MM.1S (cell line): ENCODE measurements around the gene OR2G6.
"Not testable (repeated sequence)": the region's sequence is repeated elsewhere in the genome, so short reads cannot be mapped to it uniquely, and the experiment has no call there.

Experiments used
- DNase-seq: peaks from one replicate; pipeline ENCODE4 v3.0.0-alpha.2; 2015
- H2AFZ ChIP-seq: fragments of 300-600 bp; sonication (generic); 2 replicates; pipeline ENCODE4 v1.6.0; 2016; ENCODE audit warnings: antibody characterized with exemption, low read length
- H3F3A ChIP-seq: fragments of 300-600 bp; sonication (generic); 2 replicates; pipeline ENCODE4 v1.6.1; 2016; ENCODE audit warnings: mild to moderate bottlenecking, antibody characterized with exemption, low read length, moderate library complexity, mixed read lengths; ENCODE audit not compliant: insufficient read depth
- H3K27ac ChIP-seq: fragments of 300-600 bp; sonication (generic); 2 replicates; pipeline ENCODE4 v1.5.1; 2016; ENCODE audit warnings: mild to moderate bottlenecking, low read length
- H3K27me3 ChIP-seq: fragments of 300-600 bp; sonication (generic); replicated peaks from 2 replicates; pipeline ENCODE4 v1.6.0; 2016; ENCODE audit warnings: low read length; ENCODE audit not compliant: insufficient read depth
- H3K36me3 ChIP-seq: fragments of 300-600 bp; sonication (generic); replicated peaks from 2 replicates; pipeline ENCODE4 v1.6.1; 2016; ENCODE audit warnings: mild to moderate bottlenecking, low read length, mixed read lengths; ENCODE audit not compliant: insufficient read depth
- H3K4me1 ChIP-seq: fragments of 300-600 bp; sonication (generic); 2 replicates; pipeline ENCODE4 v1.6.1; 2016; ENCODE audit warnings: low read length, mixed read lengths
- H3K4me2 ChIP-seq: fragments of 300-600 bp; sonication (generic); 2 replicates; pipeline ENCODE4 v1.6.0; 2016; ENCODE audit warnings: low read depth, low read length
- H3K4me3 ChIP-seq: fragments of 300-600 bp; sonication (generic); 2 replicates; pipeline ENCODE4 v1.5.1; 2016; ENCODE audit warnings: low read length, mixed read lengths
- H3K79me2 ChIP-seq: fragments of 300-600 bp; sonication (generic); 2 replicates; pipeline ENCODE4 v1.6.1; 2016; ENCODE audit warnings: mixed run types, low read length, mixed read lengths
- H3K9ac ChIP-seq: fragments of 300-600 bp; sonication (generic); 2 replicates; pipeline ENCODE4 v1.6.1; 2016; ENCODE audit warnings: low read length, mixed read lengths
- H3K9me2 ChIP-seq: fragments of 300-600 bp; sonication (generic); replicated peaks from 2 replicates; pipeline ENCODE4 v1.6.1; 2016; ENCODE audit warnings: mild to moderate bottlenecking, low read length, mixed read lengths; ENCODE audit not compliant: insufficient read depth
- H3K9me3 ChIP-seq: fragments of 300-600 bp; sonication (generic); replicated peaks from 2 replicates; pipeline ENCODE4 v1.6.1; 2016; ENCODE audit warnings: mild to moderate bottlenecking, low read length, mixed read lengths; ENCODE audit not compliant: insufficient read depth
- H4K20me1 ChIP-seq: fragments of 300-600 bp; sonication (generic); 2 replicates; pipeline ENCODE4 v1.6.1; 2016; ENCODE audit warnings: mild to moderate bottlenecking, low read length, moderate library complexity, mixed read lengths; ENCODE audit not compliant: insufficient read depth
- EZH2 ChIP-seq: fragments of 300-600 bp; sonication (generic); optimal IDR thresholded peaks from 2 replicates; pipeline ENCODE3; 2017; ENCODE audit warnings: low read depth, mild to moderate bottlenecking, antibody characterized with exemption, low read length, mixed read lengths
- EZH2phosphoT487 ChIP-seq: fragments of 300-600 bp; sonication (generic); IDR thresholded peaks from 2 replicates; pipeline ENCODE4 v1.6.1; 2018; ENCODE audit warnings: antibody characterized with exemption, low read length
- TF ChIP-seq, protein P1 (sequence below): fragments of 300-600 bp; sonication (generic); IDR thresholded peaks from 2 replicates; pipeline ENCODE4 v1.5.1; 2016; ENCODE audit warnings: antibody characterized with exemption, low read length, mixed read lengths

OR2G6 gene

DNA sequence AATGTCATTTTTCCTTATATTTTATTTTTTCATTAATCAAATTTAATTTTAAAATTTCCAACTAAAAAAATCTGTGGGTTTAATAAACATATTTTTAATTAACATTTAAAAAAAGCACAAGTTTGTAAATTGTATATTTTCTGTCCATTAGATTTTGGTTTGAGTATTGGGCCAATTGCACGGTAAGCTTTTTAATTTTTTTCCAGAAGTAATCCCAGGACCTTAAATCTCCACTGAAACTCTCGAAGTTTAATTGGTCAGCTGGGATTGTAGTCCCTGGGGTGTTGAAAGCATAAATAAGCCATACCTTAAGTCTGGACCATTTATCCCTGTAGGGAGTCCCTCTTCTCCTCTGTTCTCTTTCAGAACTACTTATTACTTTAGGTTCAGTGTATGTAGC lies at the start of gene OR2G6:
TSS of gene OR2G6 (plus strand) at position 301 of the 400 bp plus-strand sequence. CDS start 13,574 bp downstream, outside the sequence.
- not testable (repeated sequence) for DNase-seq

DNA sequence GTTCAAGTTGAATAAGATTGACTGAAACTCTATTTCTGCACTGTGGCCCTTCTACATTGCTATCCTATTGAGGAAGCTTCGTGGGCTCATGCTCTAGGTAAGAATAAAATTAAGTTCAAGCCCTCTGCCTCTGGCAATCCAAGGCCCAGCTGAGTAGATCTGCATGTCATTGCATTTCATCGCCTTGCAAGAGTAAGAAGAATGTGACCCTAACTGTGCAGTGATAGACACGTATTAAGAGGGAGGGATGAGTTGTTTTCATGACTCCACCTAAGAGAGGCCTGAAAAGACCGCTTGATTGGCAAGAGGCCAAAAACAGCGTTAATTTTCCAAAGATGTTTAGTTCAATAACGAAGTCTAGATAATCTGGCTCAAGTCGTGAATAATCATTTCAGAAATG lies 48.8 kb upstream of the OR2G6 start:
- H4K20me1 ChIP-seq, H3K36me3 ChIP-seq, H3F3A ChIP-seq, DNase-seq, H3K9ac ChIP-seq, H2AFZ ChIP-seq, H3K4me3 ChIP-seq, H3K4me2 ChIP-seq, H3K9me2 ChIP-seq, H3K4me1 ChIP-seq, H3K27me3 ChIP-seq, H3K79me2 ChIP-seq, H3K27ac ChIP-seq, H3K9me3 ChIP-seq: not testable (repeated sequence)

More for the DNA sequence above, at the start of gene OR2G6:
- not testable (repeated sequence) for H3K4me3 ChIP-seq, H3K4me1 ChIP-seq, H3K9ac ChIP-seq, H3K9me2 ChIP-seq, H3K36me3 ChIP-seq, H3F3A ChIP-seq, H3K9me3 ChIP-seq, H4K20me1 ChIP-seq, H2AFZ ChIP-seq, H3K27me3 ChIP-seq, H3K79me2 ChIP-seq, H3K27ac ChIP-seq, H3K4me2 ChIP-seq

DNA sequence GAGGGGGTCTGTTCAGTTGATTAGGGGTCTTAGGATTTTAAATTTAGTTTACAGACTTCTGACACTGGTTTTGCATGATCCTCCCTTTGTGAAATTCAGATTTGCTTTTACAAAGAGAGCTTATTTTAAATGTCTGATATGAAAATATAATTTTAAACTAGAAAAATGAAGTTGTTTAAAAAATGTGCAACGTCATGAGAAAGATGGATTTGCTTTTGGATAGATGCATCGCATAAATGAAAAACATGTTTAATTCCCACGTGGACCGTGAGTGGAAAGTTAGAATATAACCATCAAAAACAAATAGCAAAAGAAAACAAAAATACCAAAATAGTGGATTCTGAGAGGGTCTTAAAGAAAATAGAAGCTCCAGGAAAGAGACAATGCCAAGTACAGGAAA lies 36.7 kb upstream of the OR2G6 start:
- no peaks in the 10 kb centered on the region for H4K20me1 ChIP-seq
- DNase-seq = no peak
- H3K27ac ChIP-seq = no peak overlapping the region
- H3K9ac ChIP-seq = no peak overlapping the region
- no peaks in the 10 kb centered on the region for H3K9me3 ChIP-seq
- H2AFZ ChIP-seq = no peak overlapping the region
- no peaks in the 10 kb centered on the region for H3K4me1 ChIP-seq
- H3K27me3 ChIP-seq = no peaks in the 10 kb centered on the region
- H3K4me2 ChIP-seq = no peak overlapping the region
- TF ChIP-seq EZH2 = no peak
- TF ChIP-seq, protein P1, sequence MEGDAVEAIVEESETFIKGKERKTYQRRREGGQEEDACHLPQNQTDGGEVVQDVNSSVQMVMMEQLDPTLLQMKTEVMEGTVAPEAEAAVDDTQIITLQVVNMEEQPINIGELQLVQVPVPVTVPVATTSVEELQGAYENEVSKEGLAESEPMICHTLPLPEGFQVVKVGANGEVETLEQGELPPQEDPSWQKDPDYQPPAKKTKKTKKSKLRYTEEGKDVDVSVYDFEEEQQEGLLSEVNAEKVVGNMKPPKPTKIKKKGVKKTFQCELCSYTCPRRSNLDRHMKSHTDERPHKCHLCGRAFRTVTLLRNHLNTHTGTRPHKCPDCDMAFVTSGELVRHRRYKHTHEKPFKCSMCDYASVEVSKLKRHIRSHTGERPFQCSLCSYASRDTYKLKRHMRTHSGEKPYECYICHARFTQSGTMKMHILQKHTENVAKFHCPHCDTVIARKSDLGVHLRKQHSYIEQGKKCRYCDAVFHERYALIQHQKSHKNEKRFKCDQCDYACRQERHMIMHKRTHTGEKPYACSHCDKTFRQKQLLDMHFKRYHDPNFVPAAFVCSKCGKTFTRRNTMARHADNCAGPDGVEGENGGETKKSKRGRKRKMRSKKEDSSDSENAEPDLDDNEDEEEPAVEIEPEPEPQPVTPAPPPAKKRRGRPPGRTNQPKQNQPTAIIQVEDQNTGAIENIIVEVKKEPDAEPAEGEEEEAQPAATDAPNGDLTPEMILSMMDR = no peak
- TF ChIP-seq EZH2phosphoT487 = no peak
- no peaks in the 10 kb centered on the region for H3K79me2 ChIP-seq
- H3K9me2 ChIP-seq = no peaks in the 10 kb centered on the region
- H3F3A ChIP-seq = no peaks in the 10 kb centered on the region
- H3K36me3 ChIP-seq = no peaks in the 10 kb centered on the region
- H3K4me3 ChIP-seq = no peak overlapping the region

DNA sequence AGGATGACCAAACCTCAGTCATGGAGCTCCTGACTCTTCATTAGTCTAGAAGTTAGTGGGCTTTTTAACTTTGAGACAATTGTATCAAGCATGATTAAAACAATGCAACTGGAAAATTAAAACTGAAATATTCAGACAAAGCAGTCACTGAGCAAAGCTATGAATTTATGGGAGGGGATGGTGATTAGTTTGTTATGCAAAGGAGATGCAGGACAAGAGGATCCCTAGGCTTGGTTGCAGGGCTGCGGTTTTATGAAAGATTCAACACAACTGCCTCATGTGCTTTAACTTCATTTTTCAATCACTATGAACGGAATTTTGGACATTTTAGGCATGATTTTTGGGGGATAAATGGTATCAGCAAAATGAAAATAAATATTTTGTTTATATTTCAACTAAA lies 35.8 kb upstream of the OR2G6 start:
- H3K36me3 ChIP-seq, H2AFZ ChIP-seq, DNase-seq, H3K4me2 ChIP-seq, H3K4me1 ChIP-seq, H3K79me2 ChIP-seq, H3K27ac ChIP-seq, H3F3A ChIP-seq, H3K4me3 ChIP-seq, H3K9me2 ChIP-seq, H3K9ac ChIP-seq, H3K9me3 ChIP-seq, H3K27me3 ChIP-seq, H4K20me1 ChIP-seq: not testable (repeated sequence)

DNA sequence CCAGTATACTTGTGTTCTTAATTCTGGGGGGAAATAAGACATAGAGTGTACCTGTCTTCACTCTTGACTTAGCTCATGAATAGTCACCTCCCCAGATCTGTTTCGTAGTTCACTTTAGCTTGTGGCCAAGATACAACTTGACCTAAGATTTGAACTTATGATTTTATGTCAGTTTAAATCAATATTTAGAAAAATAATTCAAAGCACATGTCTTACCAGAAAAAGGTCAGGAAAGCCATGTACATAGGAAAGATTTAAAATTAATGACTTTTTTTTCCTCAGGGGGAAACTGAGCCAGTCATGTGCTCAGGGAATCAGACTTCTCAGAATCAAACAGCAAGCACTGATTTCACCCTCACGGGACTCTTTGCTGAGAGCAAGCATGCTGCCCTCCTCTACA lies 34.8 kb upstream of the OR2G6 start, which contains the start of gene OR2T3:
TSS of gene OR2T3 (plus strand) at position 301 of the 400 bp plus-strand sequence. CDS start at position 301, 0 bp downstream.
- H3K4me1 ChIP-seq, H3K9me3 ChIP-seq, H3K27me3 ChIP-seq, H3F3A ChIP-seq, H4K20me1 ChIP-seq, H3K9ac ChIP-seq, DNase-seq, H3K4me3 ChIP-seq, H3K36me3 ChIP-seq, H3K4me2 ChIP-seq, H3K9me2 ChIP-seq, H2AFZ ChIP-seq, H3K79me2 ChIP-seq, H3K27ac ChIP-seq: not testable (repeated sequence)

DNA sequence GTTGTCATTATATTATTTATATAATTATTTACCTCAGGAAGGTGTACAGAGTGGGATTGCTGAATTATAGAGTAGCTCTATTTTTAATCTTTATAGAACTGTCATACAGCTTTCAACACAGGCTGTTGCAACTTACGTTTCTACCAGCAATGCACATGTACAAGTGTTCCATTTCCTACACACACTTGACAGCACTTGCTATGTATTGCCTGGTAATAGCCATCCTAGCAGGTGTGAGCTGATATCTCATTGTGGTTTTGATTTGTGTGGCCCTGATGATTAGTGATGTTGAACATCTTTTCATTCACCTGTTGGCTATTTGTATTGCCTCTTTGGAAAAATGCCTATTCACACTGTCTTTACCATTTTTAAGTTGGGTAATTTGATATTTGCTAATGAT lies 32.2 kb upstream of the OR2G6 start:
- H3K4me1 ChIP-seq, H3K9me3 ChIP-seq, H3K27ac ChIP-seq, H3K36me3 ChIP-seq, H3K4me2 ChIP-seq, H3K9me2 ChIP-seq, DNase-seq, H2AFZ ChIP-seq, H4K20me1 ChIP-seq, H3K9ac ChIP-seq, H3K79me2 ChIP-seq, H3K27me3 ChIP-seq, H3F3A ChIP-seq, H3K4me3 ChIP-seq: not testable (repeated sequence)

DNA sequence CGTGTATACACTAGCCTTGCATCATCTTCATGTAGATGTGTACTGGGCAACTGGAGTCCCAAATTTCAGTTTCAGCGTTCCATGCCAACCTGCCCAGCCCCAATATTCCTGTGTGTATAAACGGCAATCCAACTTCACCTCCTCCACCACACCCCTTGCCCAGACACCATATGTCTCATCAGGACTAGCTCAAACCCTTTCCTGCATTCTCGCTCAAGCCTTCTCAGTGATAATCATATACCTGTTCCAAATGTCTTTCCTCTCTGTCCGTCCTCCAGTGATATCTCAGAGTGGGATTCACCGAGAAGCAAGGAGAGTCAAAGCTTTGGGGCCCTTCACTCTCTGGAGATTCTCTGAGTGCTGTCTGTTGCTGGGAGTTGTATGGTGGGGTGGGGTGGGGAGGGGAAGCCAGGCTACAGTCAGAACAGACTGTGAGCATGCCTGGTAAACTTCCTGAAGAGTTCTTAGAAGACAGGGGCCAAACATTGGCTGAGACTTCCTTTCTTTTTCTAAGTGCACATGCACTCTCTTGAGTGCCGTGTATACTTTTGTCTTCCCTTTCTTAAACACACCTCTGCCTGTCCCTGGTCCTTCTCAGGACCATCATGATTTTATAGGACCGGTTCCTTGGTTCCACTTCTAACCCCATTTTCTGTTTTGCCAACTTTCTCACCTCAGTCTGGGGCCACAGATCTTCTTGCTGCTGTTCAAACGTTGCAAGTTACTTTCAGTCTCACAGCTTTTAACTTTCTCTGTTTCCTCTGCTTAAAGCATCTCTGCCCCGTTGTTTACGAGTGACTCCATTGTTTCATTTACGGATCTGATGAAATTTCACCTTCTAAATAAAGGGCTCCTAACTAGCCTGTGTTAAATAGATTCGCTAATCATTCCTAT lies 25.9 kb upstream of the OR2G6 start:
- H3K36me3 ChIP-seq, H4K20me1 ChIP-seq, H3K9ac ChIP-seq, H3K9me2 ChIP-seq, H3K9me3 ChIP-seq, H2AFZ ChIP-seq, H3K27ac ChIP-seq, H3F3A ChIP-seq, H3K27me3 ChIP-seq, H3K79me2 ChIP-seq, H3K4me1 ChIP-seq: not testable (repeated sequence)
- H3K4me3 ChIP-seq = peak overlapping the region; percentile 33; the same call in 1 of the 2 replicates
- H3K4me2 ChIP-seq = peak overlapping the region; percentile 70; the same call in 1 of the 2 replicates
- DNase-seq = peak; percentile 68
